Measurements from ENCODE around the gene CASQ1. TPM values are rescaled to one million over a fixed set of nuclear protein-coding genes. Genes with fewer than 3 reads are reported as not detected.

CASQ1 gene
- polyA plus RNA-seq, 1 donor from 2014 or later: not detected

- Histone ChIP-seq H4K20me1 (ENCODE audit: insufficient read depth) (no peaks in the 10 kb centered on the region), H2AFZ (ENCODE audit: low read depth, low read length) (no peak overlapping the region), H3K4me3 (ENCODE audit: low read length) (no peak overlapping the region), H3F3A (ENCODE audit: insufficient read depth, low read length, poor library complexity, severe bottlenecking) (no peaks in the 10 kb centered on the region), H3K9me3 (ENCODE audit: low read length) (no peaks in the 10 kb centered on the region), H3K9me2 (ENCODE audit: insufficient read depth, low read length) (no peaks in the 10 kb centered on the region), H3K79me2 (replicated peaks; ENCODE audit: insufficient read depth, low read length) (no peaks in the 10 kb centered on the region), H3K27me3 (ENCODE audit: insufficient read depth, low read depth, low read length) (no peaks in the 10 kb centered on the region), H3K9ac (ENCODE audit: low read length) (no peak overlapping the region), H3K4me2 (ENCODE audit: low read length) (no peak overlapping the region), H3K36me3 (ENCODE audit: insufficient read depth, low read length) (no peaks in the 10 kb centered on the region), H3K27ac (ENCODE audit: low read length) (no peak overlapping the region)
- TF ChIP-seq CTCF (IDR thresholded peaks at IDR 0.05; ENCODE audit: poor library complexity, severe bottlenecking): no peak
- TF ChIP-seq RAD21 (conservative IDR thresholded peaks at IDR 0.05): no peak
- no peak for TF ChIP-seq REST (IDR thresholded peaks at IDR 0.05; ENCODE audit: borderline replicate concordance)
- no peak for TF ChIP-seq EZH2 (IDR thresholded peaks at IDR 0.05; ENCODE audit: borderline replicate concordance, insufficient read depth, low read length, poor library complexity, severe bottlenecking)
- no peak for TF ChIP-seq POLR2AphosphoS5 (IDR thresholded peaks at IDR 0.05)
- TF ChIP-seq MXI1 (conservative IDR thresholded peaks at IDR 0.05; ENCODE audit: poor library complexity, severe bottlenecking): no peak
- TF ChIP-seq SMC3 (conservative IDR thresholded peaks at IDR 0.05; ENCODE audit: poor library complexity): no peak
- no peak for TF ChIP-seq TAF1 (IDR thresholded peaks at IDR 0.05; ENCODE audit: low read depth)
- TF ChIP-seq EP300 (conservative IDR thresholded peaks at IDR 0.05; ENCODE audit: poor library complexity, severe bottlenecking): no peak
Observed at GRCh38 chr1:160166166-160166868, 24.1 kb upstream of the CASQ1 start.

GRCh38 chr1:160167056-160167455, 23.3 kb upstream of the CASQ1 start:
- TF ChIP-seq RAD21 (conservative IDR thresholded peaks at IDR 0.05) (no peak), MXI1 (conservative IDR thresholded peaks at IDR 0.05; ENCODE audit: poor library complexity, severe bottlenecking) (no peak), REST (IDR thresholded peaks at IDR 0.05; ENCODE audit: borderline replicate concordance) (no peak), POLR2AphosphoS5 (IDR thresholded peaks at IDR 0.05) (no peak), SMC3 (conservative IDR thresholded peaks at IDR 0.05; ENCODE audit: poor library complexity) (no peak), TAF1 (IDR thresholded peaks at IDR 0.05; ENCODE audit: low read depth) (no peak), EP300 (conservative IDR thresholded peaks at IDR 0.05; ENCODE audit: poor library complexity, severe bottlenecking) (no peak)
- Histone ChIP-seq H3K36me3 (ENCODE audit: insufficient read depth, low read length) (no peaks in the 10 kb centered on the region), H3K79me2 (replicated peaks; ENCODE audit: insufficient read depth, low read length) (no peaks in the 10 kb centered on the region), H3K9me2 (ENCODE audit: insufficient read depth, low read length) (no peaks in the 10 kb centered on the region), H3K27me3 (ENCODE audit: insufficient read depth, low read depth, low read length) (no peaks in the 10 kb centered on the region), H2AFZ (ENCODE audit: low read depth, low read length) (no peak overlapping the region), H3K4me3 (ENCODE audit: low read length) (no peak overlapping the region), H4K20me1 (ENCODE audit: insufficient read depth) (no peaks in the 10 kb centered on the region), H3K27ac (ENCODE audit: low read length) (no peak overlapping the region), H3F3A (ENCODE audit: insufficient read depth, low read length, poor library complexity, severe bottlenecking) (no peaks in the 10 kb centered on the region), H3K4me2 (ENCODE audit: low read length) (no peak overlapping the region), H3K9ac (ENCODE audit: low read length) (no peak overlapping the region), H3K9me3 (ENCODE audit: low read length) (no peaks in the 10 kb centered on the region)
